ENCODE measurements around the gene SKP1. TPM values are rescaled to one million over a fixed set of nuclear protein-coding genes. Genes with fewer than 3 reads are reported as not detected.

The SKP1 gene
- total and polyA plus RNA-seq, 7 experiments from 2014 or later = 224 to 1,361 (median 274) TPM

GRCh38 chr5:134174841-134175839, 1.6 kb downstream of the SKP1 start:
- Mint-ChIP-seq H3K27ac (peak overlapping the region; percentile 70 to 99 (median 98)), H3K9me3 (peaks cover 0 to 13% (median 0%) of the 10 kb centered on the region in 11 donors), H3K4me1 (peaks cover 36 to 55% (median 43%) of the 10 kb centered on the region in 7 donors), H3K36me3 (peaks cover 5 to 26% (median 23%) of the 10 kb centered on the region in 5 donors), H3K4me3 (peak overlapping the region; percentile 90 to 99 (median 97)), H3K27me3 (no peaks in the 10 kb centered on the region)
- ATAC-seq (no peak), DNase-seq (no peak)
- H3K4me1 ChIP-seq (ENCODE audit: control insufficient read depth in 2 of 2, insufficient read depth in 2 of 2, low read length in 2 of 2) = peaks cover 25 to 31% of the 10 kb centered on the region in 2 donors
- H3K27ac ChIP-seq (ENCODE audit: low read depth, low read length) = peak overlapping the region; percentile 100
- peaks cover 7 to 41% (median 20%) of the 10 kb centered on the region in 3 experiments for H3K36me3 ChIP-seq (ENCODE audit: control insufficient read depth in 2 of 3, insufficient read depth in 3 of 3, low read length in 3 of 3)
- CTCF ChIA-PET = interaction anchor here (0.6 to 1.4 kb wide), 3 partner anchors 63 to 136 kb away, joined by 3 to 7 read pairs (median 3); no protein-coding TSS in a partner anchor
- H3K4me3 ChIP-seq (ENCODE audit: low read length) = peak overlapping the region; percentile 96
- no peaks in the 10 kb centered on the region for H3K9me3 ChIP-seq (ENCODE audit: control insufficient read depth in 2 of 3, low read length in 3 of 3)
- intact Hi-C loops (cut with micrococcal nuclease) = loop anchor here in 1 of 2 donors (5.0 kb wide), 2 partner anchors 672 to 1093 kb away; partner anchors contain the start of gene C5orf24
- no peaks in the 10 kb centered on the region for H3K27me3 ChIP-seq (ENCODE audit: control insufficient read depth in 2 of 2, insufficient read depth in 2 of 2, low read length in 2 of 2)
- POLR2A ChIA-PET = interaction anchor here (0.6 to 12.1 kb wide), 21 partner anchors 7 to 168 kb away, joined by 3 to 164 read pairs (median 5); partner anchors contain the start of gene PPP2CA

DNA sequence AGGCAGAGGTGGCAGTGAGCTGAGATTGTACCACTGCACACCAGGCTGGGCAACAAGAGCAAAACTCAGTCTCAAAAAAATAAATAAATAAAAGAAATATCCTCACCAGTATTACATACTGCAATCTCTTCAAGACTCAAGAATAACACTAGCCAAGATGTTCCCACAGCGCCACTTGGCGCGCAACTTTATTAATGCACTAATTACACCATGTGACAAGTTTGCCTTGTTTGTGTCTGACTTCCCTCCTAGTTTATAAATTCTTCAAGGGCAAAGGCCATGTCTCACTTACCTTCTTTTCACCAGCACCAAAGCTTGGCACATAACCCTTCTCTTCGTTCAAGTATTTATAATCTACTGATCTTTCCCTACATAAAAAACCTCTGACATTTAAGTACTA, 4.8 kb downstream of the SKP1 start:
- intact Hi-C loops (cut with micrococcal nuclease) = no loop called here
- Histone ChIP-seq H3K36me3 (ENCODE audit: control insufficient read depth in 2 of 3, insufficient read depth in 3 of 3, low read length in 3 of 3) (peaks cover 7 to 56% (median 27%) of the 10 kb centered on the region in 3 experiments), H3K4me1 (ENCODE audit: control insufficient read depth in 2 of 2, insufficient read depth in 2 of 2, low read length in 2 of 2) (peaks cover 18 to 25% of the 10 kb centered on the region in 2 donors), H3K4me3 (ENCODE audit: low read length) (no peak overlapping the region), H3K27me3 (ENCODE audit: control insufficient read depth in 2 of 2, insufficient read depth in 2 of 2, low read length in 2 of 2) (no peaks in the 10 kb centered on the region), H3K9me3 (ENCODE audit: control insufficient read depth in 2 of 3, low read length in 3 of 3) (no peaks in the 10 kb centered on the region), H3K27ac (ENCODE audit: low read depth, low read length) (no peak overlapping the region)
- ChIA-PET POLR2A (interaction anchor here (1.0 to 12.1 kb wide), 4 partner anchors 12 to 58 kb away, joined by 3 to 164 read pairs (median 36); no protein-coding TSS in a partner anchor), CTCF (no interaction called here)
- ATAC-seq = no peak
- peaks cover 9 to 41% (median 36%) of the 10 kb centered on the region in 5 donors for H3K36me3 Mint-ChIP-seq
- H3K27ac Mint-ChIP-seq = peak overlapping the region in 6 of 9 donors; percentile 6 to 78 (median 55)
- H3K27me3 Mint-ChIP-seq = no peaks in the 10 kb centered on the region
- peak overlapping the region in 6 of 10 donors; percentile 10 to 64 (median 31) for H3K4me3 Mint-ChIP-seq
- DNase-seq = no peak
- H3K9me3 Mint-ChIP-seq = peaks cover 0 to 13% (median 0%) of the 10 kb centered on the region in 11 donors
- H3K4me1 Mint-ChIP-seq = peaks cover 41 to 70% (median 62%) of the 10 kb centered on the region in 7 donors

GRCh38 chr5:134162592-134162991, 14.2 kb downstream of the SKP1 start:
- Mint-ChIP-seq H3K36me3 (peaks cover 16 to 60% (median 51%) of the 10 kb centered on the region in 5 donors), H3K27ac (no peak overlapping the region), H3K4me1 (peaks cover 13 to 72% (median 53%) of the 10 kb centered on the region in 7 donors)

DNA sequence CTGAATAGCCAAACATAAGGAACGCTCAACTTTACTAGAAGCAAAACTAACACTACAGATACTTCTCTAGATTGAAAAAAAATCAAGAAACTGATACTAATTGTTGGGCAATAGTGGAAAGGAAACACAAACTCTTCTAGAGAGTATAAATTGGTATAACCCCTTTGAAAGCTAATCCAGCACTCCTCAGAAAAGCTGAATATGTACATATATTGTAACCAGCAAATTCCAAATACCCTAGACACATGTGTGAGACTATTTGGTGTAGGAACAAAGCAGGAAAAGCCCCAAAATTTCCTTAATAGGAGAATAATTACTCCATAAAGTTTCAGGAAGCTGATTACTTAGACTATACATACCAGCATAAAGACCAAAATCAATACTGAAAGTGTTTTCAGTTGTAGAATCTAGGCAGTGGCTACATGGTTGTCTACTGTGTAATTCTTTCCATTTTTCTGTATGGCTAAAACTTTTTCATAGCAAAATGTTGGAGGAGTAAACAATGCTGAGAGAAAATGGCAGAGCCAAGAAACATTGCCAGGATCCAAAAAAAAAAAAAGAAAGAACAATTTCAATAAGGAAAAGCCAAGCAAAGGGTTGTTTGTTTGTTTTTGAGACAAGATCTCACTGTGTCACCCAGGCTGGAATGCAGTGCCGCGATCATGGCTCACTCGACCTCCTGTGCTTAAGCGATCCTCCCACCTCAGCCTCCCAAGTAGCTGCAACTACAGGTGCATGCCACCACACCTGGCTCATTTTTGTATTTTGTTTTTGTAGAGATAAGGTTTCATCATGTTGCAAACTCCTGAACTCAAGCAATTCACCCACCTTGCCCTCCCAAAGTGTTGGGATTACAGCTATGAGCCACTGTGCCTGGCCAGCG, 15.0 kb downstream of the SKP1 start:
- H3K27ac ChIP-seq (ENCODE audit: low read depth, low read length) = no peak overlapping the region
- H3K4me3 Mint-ChIP-seq = no peak overlapping the region
- no peaks in the 10 kb centered on the region for H3K27me3 Mint-ChIP-seq
- DNase-seq (no peak), ATAC-seq (no peak)
- H3K27me3 ChIP-seq (ENCODE audit: control insufficient read depth in 2 of 2, insufficient read depth in 2 of 2, low read length in 2 of 2) = no peaks in the 10 kb centered on the region
- ChIA-PET CTCF (interaction anchor here (0.6 to 2.8 kb wide), 5 partner anchors 14 to 646 kb away, joined by 3 to 14 read pairs (median 4); no protein-coding TSS in a partner anchor), POLR2A (interaction anchor here (0.6 to 5.8 kb wide), 5 partner anchors 10 to 363 kb away, joined by 3 to 68 read pairs (median 5); partner anchors contain the start of gene SKP1)
- peaks cover 0 to 5% of the 10 kb centered on the region in 2 donors for H3K4me1 ChIP-seq (ENCODE audit: control insufficient read depth in 2 of 2, insufficient read depth in 2 of 2, low read length in 2 of 2)
- peaks cover 30 to 76% (median 39%) of the 10 kb centered on the region in 3 experiments for H3K36me3 ChIP-seq (ENCODE audit: control insufficient read depth in 2 of 3, insufficient read depth in 3 of 3, low read length in 3 of 3)
- peaks cover 13 to 70% (median 49%) of the 10 kb centered on the region in 7 donors for H3K4me1 Mint-ChIP-seq
- intact Hi-C loops (cut with micrococcal nuclease) = loop anchor here (2.0 kb wide), 1 partner anchor 15 kb away; the partner anchor contains the start of gene SKP1 (in 2 of the 2)
- H3K9me3 ChIP-seq (ENCODE audit: control insufficient read depth in 2 of 3, low read length in 3 of 3) = no peaks in the 10 kb centered on the region
- H3K36me3 Mint-ChIP-seq = peaks cover 16 to 62% (median 53%) of the 10 kb centered on the region in 5 donors
- no peak overlapping the region for H3K4me3 ChIP-seq (ENCODE audit: low read length)
- peaks cover 0 to 6% (median 0%) of the 10 kb centered on the region in 11 donors for H3K9me3 Mint-ChIP-seq
- H3K27ac Mint-ChIP-seq = peak overlapping the region in 6 of 9 donors; percentile 20 to 78 (median 38)

More at GRCh38 chr5:134162592-134162991, 14.2 kb downstream of the SKP1 start:
- H3K4me3 Mint-ChIP-seq = no peak overlapping the region
- Histone ChIP-seq H3K4me1 (ENCODE audit: control insufficient read depth in 2 of 2, insufficient read depth in 2 of 2, low read length in 2 of 2) (peaks cover 0 to 3% of the 10 kb centered on the region in 2 donors), H3K4me3 (ENCODE audit: low read length) (no peak overlapping the region), H3K36me3 (ENCODE audit: control insufficient read depth in 2 of 3, insufficient read depth in 3 of 3, low read length in 3 of 3) (peaks cover 28 to 78% (median 36%) of the 10 kb centered on the region in 3 experiments), H3K9me3 (ENCODE audit: control insufficient read depth in 2 of 3, low read length in 3 of 3) (no peaks in the 10 kb centered on the region), H3K27me3 (ENCODE audit: control insufficient read depth in 2 of 2, insufficient read depth in 2 of 2, low read length in 2 of 2) (no peaks in the 10 kb centered on the region), H3K27ac (ENCODE audit: low read depth, low read length) (no peak overlapping the region)
- POLR2A ChIA-PET = interaction anchor here (1.3 to 5.8 kb wide), 4 partner anchors 11 to 45 kb away, joined by 4 to 68 read pairs (median 26); partner anchors contain the start of gene SKP1
- CTCF ChIA-PET = interaction anchor here (0.6 to 2.8 kb wide), 2 partner anchors 123 to 645 kb away, joined by 3 to 14 read pairs; no protein-coding TSS in a partner anchor
- ATAC-seq (no peak), DNase-seq (peak in 1 of 9 donors; percentile 5)
- intact Hi-C loops (cut with micrococcal nuclease) = loop anchor here in 1 of 2 donors (2.0 kb wide), 1 partner anchor 14 kb away; the partner anchor contains the start of gene SKP1
- peaks cover 0 to 6% (median 0%) of the 10 kb centered on the region in 11 donors for H3K9me3 Mint-ChIP-seq
- no peaks in the 10 kb centered on the region for H3K27me3 Mint-ChIP-seq

GRCh38 chr5:134153657-134154056, 23.1 kb downstream of the SKP1 start:
- intact Hi-C loops (cut with micrococcal nuclease) = no loop called here
- H3K4me3 Mint-ChIP-seq = peak overlapping the region in 5 of 10 donors; percentile 29 to 81 (median 51)
- ChIA-PET POLR2A (interaction anchor here (0.6 to 48.2 kb wide), 8 partner anchors 9 to 433 kb away, joined by 3 to 1333 read pairs (median 12); partner anchors contain the start of genes PPP2CA and SKP1), CTCF (interaction anchor here (0.6 to 3.0 kb wide), 6 partner anchors 11 to 127 kb away, joined by 3 to 21 read pairs (median 4); no protein-coding TSS in a partner anchor)
- peaks cover 0 to 8% (median 0%) of the 10 kb centered on the region in 11 donors for H3K9me3 Mint-ChIP-seq
- ATAC-seq (no peak), DNase-seq (peak in 1 of 9 donors; percentile 6)
- Histone ChIP-seq H3K4me1 (ENCODE audit: control insufficient read depth in 2 of 2, insufficient read depth in 2 of 2, low read length in 2 of 2) (peaks cover 5 to 56% of the 10 kb centered on the region in 2 donors), H3K27ac (ENCODE audit: low read depth, low read length) (no peak overlapping the region), H3K9me3 (ENCODE audit: control insufficient read depth in 2 of 3, low read length in 3 of 3) (no peaks in the 10 kb centered on the region), H3K36me3 (ENCODE audit: control insufficient read depth in 2 of 3, insufficient read depth in 3 of 3, low read length in 3 of 3) (peaks cover 11 to 53% (median 19%) of the 10 kb centered on the region in 3 experiments), H3K4me3 (ENCODE audit: low read length) (no peak overlapping the region), H3K27me3 (ENCODE audit: control insufficient read depth in 2 of 2, insufficient read depth in 2 of 2, low read length in 2 of 2) (no peaks in the 10 kb centered on the region)
- peaks cover 16 to 56% (median 43%) of the 10 kb centered on the region in 5 donors for H3K36me3 Mint-ChIP-seq
- H3K27ac Mint-ChIP-seq = peak overlapping the region in 8 of 9 donors; percentile 55 to 91 (median 86)
- peaks cover 43 to 95% (median 90%) of the 10 kb centered on the region in 7 donors for H3K4me1 Mint-ChIP-seq
- H3K27me3 Mint-ChIP-seq = no peaks in the 10 kb centered on the region
